HG02870 (cell line): ENCODE measurements around the gene UNC13D.
"Not testable (repeated sequence)": the region's sequence is repeated elsewhere in the genome, so short reads cannot be mapped to it uniquely, and the experiment has no call there.

Source experiments
- ATAC-seq: cut with Tn5 transposase; IDR thresholded peaks from one replicate; pipeline ENCODE4 v1.9.1; 2021; ENCODE audit warnings: mild to moderate bottlenecking, moderate library complexity; ENCODE audit not compliant: unreplicated experiment

UNC13D gene

GRCh38 chr17:75875182-75875939 lies 31.2 kb upstream of the UNC13D start:
- no peak for ATAC-seq

DNA sequence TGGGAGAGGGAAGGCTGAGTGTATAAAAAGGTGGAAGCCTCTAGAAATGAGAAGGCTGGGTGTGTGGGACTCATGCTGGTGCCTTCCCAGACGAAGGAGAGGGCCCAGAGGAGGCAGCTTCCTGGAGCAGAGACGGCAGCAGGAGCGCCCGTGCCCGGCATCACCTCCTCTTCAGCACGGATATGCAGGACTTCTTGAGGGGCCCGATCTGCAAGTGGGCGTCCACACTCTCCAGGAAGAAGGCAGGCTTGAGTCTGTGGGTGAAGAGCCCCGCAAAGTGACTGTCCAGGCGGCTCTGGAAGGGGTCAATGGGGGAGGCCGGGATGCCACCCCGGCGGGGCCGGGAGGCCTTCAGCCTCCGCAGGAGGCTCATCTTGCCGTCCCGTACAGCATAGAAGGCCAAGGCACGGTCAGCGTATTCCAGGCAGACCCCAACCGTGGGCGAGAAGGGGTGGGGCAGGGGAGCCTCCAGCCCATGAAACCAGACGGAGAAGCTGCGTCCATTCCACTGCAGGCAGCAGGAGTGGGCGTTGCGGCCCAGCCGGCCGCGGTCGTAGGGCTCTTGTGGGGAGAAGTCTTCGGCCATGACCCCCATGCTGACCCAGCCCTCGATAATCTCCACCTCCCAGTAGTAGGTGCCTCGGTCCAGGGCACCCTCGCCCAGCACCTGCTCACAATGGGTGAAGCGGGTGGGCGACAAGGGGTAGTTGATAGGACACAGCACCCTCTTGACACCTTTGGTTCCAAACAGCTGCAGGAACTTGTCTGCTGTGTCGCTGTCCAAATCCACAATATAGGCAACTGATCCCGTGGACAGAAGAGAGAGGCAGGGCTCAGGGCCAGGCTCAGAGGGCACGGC lies 30.3 kb upstream of the UNC13D start:
- ATAC-seq = no peak

DNA sequence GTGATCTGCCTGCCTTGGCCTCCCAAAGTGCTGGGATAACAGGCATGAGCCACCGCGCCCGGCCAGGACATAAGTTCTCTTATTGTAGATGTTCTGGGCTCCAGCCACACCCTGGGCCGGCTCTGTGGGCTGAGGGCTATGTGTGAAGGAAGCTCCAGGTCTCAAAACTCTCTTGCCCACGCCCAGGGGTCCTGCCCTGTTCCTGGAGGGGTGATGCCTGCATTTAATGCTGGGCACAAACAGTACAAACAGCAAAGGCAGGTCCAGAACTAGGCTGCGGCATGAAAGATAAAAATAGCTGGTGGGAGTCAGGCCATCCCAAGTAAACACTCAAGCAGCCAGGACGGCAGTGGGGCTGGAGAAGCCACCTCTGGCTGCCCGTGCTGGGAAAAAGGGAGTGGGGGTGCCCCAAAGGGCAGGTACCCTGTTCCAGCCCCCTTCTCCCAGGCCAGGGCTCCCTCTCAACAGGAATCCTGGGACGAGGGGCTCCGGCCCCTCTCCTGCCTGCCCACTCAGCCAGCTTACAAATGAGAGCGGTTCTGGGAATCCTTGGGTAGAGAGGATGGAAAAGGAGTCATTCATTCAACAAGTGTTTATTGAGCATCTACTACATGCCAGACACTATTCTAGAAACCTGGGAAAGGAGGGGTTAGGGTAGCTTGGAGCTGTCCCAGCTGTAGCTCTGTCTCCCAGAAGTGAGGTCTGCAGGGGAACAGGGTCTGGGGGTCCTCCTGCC lies 29.6 kb upstream of the UNC13D start:
- no peak for ATAC-seq

DNA sequence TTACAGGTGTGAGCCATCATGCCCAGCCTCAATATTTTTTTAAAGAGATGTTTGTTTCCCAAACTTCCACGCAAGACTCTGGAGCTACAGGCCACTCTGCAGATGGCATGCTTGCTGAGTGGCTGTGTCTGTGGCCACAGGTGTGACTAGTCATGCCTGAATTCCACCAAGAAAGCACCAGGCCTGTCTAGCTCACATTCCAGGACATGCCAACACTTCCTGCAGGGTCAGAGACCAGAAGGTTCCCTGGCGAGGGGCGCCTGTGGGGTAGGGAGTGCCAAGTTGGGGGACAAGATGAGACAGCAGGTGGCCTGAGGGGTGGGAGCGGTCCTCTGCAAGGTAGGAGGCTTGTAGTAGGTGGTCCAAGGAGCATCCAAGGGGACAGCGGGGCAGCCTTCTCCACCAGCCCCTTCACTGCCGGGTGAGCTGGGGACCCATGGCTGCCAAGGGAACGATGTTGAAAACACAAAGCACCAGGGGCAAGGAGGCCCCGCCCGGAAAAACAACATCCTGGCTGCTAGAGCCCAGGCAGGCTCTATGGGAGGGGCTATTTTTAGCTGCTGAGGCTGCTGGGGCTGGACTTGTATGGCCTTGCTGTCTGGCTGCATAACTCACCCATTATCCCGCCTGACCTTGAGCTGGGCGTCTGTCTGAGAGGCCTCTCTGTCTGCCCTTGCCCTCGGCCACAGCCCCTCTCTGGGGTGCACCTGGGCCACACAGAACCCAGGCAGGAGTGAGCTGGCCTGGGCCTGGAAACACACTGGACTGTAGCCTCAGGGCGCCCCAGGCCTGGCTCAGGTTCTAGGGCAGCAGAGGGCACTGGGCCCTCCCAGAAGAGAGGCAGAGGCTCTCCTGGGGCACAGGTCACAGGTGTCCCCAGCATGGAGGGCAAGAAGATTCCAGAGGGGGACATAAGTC lies 28.5 kb upstream of the UNC13D start:
- ATAC-seq = no peak

GRCh38 chr17:75870228-75870627 lies 26.0 kb upstream of the UNC13D start:
- not testable (repeated sequence) for ATAC-seq

GRCh38 chr17:75869282-75870141 lies 25.3 kb upstream of the UNC13D start:
- no peak for ATAC-seq

DNA sequence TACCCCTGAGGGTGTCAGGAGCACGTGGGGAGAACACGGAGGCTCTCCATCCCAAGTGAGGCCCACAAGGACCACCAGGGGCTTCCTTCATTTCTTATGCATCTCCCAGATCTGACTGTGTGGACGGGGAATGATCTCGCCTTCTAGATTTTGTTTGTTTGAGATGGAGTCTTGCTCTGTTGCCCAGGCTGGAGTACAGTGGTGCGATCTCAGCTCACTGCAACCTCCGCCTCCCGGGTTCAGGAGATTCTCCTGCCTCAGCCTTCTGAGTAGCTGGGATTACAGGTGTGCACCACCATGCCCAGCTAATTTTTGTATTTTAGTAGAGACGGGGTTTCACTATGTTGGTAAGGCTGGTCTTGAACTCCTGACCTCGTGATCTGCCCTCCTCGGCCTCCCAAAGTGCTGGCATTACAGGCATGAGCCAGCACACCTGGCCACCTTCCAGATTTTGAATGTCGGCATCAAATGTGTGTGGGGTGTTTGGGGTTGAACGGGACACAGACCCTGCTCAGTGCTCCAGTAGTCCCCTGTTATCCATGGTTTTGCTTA lies 24.6 kb upstream of the UNC13D start:
- not testable (repeated sequence) for ATAC-seq

- ATAC-seq = not testable (repeated sequence)
These were observed 21.4 kb upstream of the UNC13D start for GRCh38 chr17:75865404-75866188.

DNA sequence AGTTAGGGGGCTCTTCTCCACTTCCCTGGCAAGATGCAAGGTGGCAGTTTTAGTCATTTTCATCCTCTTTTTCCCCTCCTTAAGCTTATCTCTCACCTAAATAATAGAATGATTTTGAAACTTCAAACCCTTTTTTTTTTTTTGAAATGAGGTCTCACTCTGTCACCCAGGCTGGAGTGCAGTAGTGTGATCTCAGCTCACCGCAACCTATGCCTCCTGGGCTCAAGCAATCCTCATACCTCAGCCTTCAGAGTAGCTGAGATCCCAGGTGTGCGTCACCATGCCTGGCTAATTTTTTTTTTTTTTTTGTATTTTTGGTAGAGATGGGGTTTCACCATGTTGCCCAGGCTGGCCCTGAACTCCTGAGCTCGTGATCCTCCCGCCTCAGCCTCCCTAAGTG lies 20.7 kb upstream of the UNC13D start:
- ATAC-seq = peak; percentile 4

DNA sequence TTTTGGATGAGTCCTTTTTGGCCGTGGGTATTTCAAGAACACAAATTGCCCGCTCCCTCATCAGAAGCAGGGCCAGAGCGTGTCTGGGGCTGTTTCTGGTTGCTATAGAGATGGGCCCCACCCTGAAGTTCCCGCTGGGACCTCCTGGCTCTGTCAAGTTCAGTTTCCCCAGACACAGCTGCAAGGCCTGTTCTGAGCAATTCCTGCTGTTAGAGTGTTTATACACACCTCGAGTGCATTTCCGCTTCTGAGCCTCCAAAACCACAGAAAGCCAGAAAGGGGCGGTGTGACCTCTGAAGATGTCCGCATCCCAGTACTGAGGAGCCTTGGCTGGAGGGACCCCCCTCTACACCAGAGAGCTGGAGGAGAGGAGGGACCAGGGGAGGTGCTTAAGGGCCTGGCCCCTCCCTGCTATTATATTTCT lies 20.3 kb upstream of the UNC13D start:
- ATAC-seq = peak; percentile 87

- ATAC-seq = no peak
These were observed 17.7 kb upstream of the UNC13D start for GRCh38 chr17:75861927-75862317.

DNA sequence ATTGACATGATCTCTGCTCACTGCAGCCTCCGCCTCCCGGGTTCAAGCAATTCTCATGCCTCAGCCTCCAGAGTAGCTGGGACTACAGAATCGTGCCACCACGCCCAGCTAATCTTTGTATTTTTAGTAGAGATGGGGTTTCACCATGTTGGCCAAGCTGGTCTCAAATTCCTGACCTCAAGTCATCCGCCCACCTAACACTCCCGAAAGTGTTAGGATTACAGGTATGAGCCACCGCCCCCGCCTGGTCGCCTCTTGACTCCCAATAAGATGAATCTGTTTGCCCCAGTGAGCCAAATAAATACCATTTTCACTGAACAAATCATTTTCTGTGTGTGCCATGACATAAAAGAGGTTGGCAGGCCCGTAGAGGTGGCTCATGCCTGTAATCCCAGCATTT lies 15.2 kb upstream of the UNC13D start:
- ATAC-seq = not testable (repeated sequence)

DNA sequence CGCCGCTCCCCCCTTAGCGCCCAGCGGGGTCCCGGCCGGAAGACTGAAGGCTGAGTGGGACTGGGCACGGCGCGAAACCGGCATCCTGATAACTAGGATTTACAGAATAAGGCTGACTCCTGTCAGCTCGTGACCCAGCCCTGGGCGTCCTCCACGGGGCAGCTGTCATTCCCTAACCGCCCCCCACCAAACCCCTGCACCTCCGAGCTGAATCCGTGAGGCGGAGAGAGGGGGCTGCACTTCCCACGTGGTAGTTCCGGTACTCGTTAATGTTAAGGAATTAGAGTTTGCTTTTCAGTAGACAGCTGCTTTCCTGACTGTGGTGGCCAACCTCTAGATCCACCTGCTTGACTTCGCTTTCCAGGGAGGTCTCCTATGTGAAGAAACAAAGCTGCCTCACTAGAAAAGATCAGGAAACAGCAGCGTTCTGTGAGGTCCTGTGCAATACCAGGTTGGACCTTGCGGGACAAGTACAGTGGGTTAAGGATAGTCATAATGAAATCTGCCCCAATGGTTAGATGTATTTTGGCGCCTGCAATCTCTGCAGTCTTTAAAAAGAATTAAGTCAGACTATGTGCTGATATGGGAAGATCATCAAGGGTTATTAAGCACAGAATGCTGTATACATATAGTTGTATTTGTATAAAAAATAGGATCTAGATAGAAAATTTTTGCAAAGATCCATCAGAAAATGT lies 12.0 kb upstream of the UNC13D start:
- ATAC-seq = no peak

GRCh38 chr17:75855310-75856061 lies 11.3 kb upstream of the UNC13D start, which contains the start of gene WBP2:
Gene WBP2, minus strand, starts transcription at chr17:75855335. Its CDS starts 38 bp downstream, at chr17:75855297.
- peak; percentile 90 for ATAC-seq

GRCh38 chr17:75854881-75855309 lies 10.7 kb upstream of the UNC13D start:
- no peak for ATAC-seq

GRCh38 chr17:75854101-75854748 lies 10.0 kb upstream of the UNC13D start:
- ATAC-seq = no peak
